ENCODE data around the gene UMPS. TPM values are rescaled to one million over a fixed set of nuclear protein-coding genes. Genes with fewer than 3 reads are reported as not detected.

Gene UMPS
- 46.0 TPM for total RNA-seq (2021; ENCODE audit: unreplicated experiment)
- polyA plus RNA-seq (2012; ENCODE audit: insufficient read length) = 70.0 TPM
- Bru-seq, nascent RNA = percentile 90 among the genes with signal in this experiment
- BruChase-seq, experiment 1, labeled RNA remaining after a 2-hour chase = percentile 92 among the genes with signal in this experiment
- percentile 87 among the genes with signal in this experiment for BruChase-seq, experiment 2, labeled RNA remaining after a 6-hour chase
- long read RNA-seq, full-length matches to known transcripts = 85 of 98 reads
- long read RNA-seq, partial matches to known transcripts = 7 of 98 reads
- long read RNA-seq, other reads (novel, unspliced or antisense) = 6 of 98 reads

DNA sequence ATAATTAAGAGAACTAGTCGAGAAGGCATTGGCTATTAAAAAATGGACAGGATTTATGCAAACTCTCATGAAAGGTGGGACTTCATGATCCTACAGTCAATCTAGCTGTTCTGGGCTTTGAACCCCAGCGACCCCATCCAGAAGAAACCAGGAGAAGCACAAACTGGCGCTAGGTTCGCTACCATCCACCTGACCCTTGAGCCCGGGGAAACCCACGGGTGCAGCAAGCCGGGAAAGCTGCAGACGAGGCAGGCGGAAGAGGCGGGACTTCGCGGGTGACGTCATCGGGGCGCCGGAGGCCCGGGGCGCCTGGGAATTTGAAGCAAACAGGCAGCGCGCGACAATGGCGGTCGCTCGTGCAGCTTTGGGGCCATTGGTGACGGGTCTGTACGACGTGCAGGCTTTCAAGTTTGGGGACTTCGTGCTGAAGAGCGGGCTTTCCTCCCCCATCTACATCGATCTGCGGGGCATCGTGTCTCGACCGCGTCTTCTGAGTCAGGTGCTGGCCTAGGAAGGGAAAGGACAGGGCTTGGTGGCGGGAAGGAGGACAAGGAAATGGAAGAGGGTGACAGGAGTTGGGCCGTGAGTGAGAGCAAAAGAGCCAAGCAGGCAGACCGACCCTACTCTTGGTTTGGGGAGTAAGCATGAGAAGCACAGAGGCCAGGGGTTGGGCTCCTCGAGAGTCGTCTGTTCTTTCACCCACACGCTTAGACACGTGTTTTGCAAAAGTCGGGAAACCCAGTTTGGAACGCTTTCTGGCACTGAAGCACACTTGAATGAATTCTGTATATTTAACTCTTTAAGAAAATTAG is at the start of gene UMPS:
Gene UMPS, plus strand, starts transcription at position 324 of the 812 bp plus-strand sequence. Its CDS starts 20 bp downstream, at position 344.
- TF ChIP-seq, protein P1, sequence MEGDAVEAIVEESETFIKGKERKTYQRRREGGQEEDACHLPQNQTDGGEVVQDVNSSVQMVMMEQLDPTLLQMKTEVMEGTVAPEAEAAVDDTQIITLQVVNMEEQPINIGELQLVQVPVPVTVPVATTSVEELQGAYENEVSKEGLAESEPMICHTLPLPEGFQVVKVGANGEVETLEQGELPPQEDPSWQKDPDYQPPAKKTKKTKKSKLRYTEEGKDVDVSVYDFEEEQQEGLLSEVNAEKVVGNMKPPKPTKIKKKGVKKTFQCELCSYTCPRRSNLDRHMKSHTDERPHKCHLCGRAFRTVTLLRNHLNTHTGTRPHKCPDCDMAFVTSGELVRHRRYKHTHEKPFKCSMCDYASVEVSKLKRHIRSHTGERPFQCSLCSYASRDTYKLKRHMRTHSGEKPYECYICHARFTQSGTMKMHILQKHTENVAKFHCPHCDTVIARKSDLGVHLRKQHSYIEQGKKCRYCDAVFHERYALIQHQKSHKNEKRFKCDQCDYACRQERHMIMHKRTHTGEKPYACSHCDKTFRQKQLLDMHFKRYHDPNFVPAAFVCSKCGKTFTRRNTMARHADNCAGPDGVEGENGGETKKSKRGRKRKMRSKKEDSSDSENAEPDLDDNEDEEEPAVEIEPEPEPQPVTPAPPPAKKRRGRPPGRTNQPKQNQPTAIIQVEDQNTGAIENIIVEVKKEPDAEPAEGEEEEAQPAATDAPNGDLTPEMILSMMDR (IDR thresholded peaks at IDR 0.05) = no peak
- TF ChIP-seq POLR2AphosphoS5 (IDR thresholded peaks at IDR 0.05; ENCODE audit: low read depth, low read length) (peak; percentile 98), SIN3A (IDR thresholded peaks at IDR 0.05; ENCODE audit: borderline replicate concordance, insufficient read depth, low read depth, low read length) (peak; percentile 86; the same call in 1 of the 2 replicates), TCF7L2 (IDR thresholded peaks at IDR 0.05; ENCODE audit: low read depth, low read length) (peak; percentile 64; the same call in 1 of the 2 replicates)
- TF ChIP-seq, protein P2, sequence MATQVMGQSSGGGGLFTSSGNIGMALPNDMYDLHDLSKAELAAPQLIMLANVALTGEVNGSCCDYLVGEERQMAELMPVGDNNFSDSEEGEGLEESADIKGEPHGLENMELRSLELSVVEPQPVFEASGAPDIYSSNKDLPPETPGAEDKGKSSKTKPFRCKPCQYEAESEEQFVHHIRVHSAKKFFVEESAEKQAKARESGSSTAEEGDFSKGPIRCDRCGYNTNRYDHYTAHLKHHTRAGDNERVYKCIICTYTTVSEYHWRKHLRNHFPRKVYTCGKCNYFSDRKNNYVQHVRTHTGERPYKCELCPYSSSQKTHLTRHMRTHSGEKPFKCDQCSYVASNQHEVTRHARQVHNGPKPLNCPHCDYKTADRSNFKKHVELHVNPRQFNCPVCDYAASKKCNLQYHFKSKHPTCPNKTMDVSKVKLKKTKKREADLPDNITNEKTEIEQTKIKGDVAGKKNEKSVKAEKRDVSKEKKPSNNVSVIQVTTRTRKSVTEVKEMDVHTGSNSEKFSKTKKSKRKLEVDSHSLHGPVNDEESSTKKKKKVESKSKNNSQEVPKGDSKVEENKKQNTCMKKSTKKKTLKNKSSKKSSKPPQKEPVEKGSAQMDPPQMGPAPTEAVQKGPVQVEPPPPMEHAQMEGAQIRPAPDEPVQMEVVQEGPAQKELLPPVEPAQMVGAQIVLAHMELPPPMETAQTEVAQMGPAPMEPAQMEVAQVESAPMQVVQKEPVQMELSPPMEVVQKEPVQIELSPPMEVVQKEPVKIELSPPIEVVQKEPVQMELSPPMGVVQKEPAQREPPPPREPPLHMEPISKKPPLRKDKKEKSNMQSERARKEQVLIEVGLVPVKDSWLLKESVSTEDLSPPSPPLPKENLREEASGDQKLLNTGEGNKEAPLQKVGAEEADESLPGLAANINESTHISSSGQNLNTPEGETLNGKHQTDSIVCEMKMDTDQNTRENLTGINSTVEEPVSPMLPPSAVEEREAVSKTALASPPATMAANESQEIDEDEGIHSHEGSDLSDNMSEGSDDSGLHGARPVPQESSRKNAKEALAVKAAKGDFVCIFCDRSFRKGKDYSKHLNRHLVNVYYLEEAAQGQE (IDR thresholded peaks at IDR 0.05; ENCODE audit: insufficient read depth in 1 of 2, low read depth in 2 of 2, low read length in 1 of 2) = no peak
- DNase-seq (ENCODE audit: low read depth, low spot score) (peak; percentile 33), ATAC-seq (peak; percentile 99)
- TSS peak; percentile 73 for BruUV-seq (replicated peaks)
- Histone ChIP-seq H3K27me3 (ENCODE audit: control insufficient read depth, insufficient read depth, low read length) (peaks cover 5% of the 10 kb centered on the region; the same call in 1 of the 2 replicates), H3K4me1 (ENCODE audit: control insufficient read depth, insufficient read depth, low read length) (peaks cover 9% of the 10 kb centered on the region; the same call in 1 of the 2 replicates), H3K27ac (ENCODE audit: low read length) (peak within 1 kb of the TSS; percentile 86), H3K4me3 (ENCODE audit: low read depth in 2 of 2, low read length in 2 of 2) (peak within 1 kb of the TSS; percentile 71 to 87), H3K36me3 (ENCODE audit: control insufficient read depth, insufficient read depth, low read length) (peaks cover 3% of the 10 kb centered on the region), H3K9me3 (ENCODE audit: control insufficient read depth, insufficient read depth, low read depth, low read length) (no peaks in the 10 kb centered on the region)
- ChIA-PET CTCF (no interaction called here), POLR2A (interaction anchor here (0.6 kb wide), 1 partner anchor 161 kb away, joined by 3 read pairs; no protein-coding TSS in a partner anchor)
- intact Hi-C loops (cut with micrococcal nuclease; ENCODE audit: unreplicated experiment) = no loop called here
- in situ Hi-C loops (cut with HindIII; ENCODE audit: low pct_unique_long_range_greater_than_20kb, low sequenced_read_pairs) = no loop called here

DNA sequence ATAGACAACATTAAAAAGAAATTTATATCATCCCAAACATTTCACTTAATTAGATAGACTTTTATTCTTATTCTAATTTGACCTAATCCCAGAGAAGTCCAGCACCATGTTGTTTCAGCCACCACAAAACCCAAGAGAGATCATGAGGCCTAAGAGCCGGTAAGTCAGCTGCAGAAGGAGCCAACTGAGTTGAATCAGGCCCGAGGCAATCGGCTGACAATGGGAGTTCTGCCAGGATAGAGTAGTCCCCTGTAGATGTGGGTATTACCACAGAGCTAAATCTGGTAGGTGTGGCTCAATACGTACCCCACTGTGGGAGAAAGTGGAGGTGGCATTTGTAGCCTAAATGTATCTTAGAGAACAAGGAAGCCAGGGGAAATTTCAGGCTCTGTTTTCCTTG is 49.7 kb upstream of the UMPS start:
- no peaks in the 10 kb centered on the region for H3K4me1 ChIP-seq (ENCODE audit: control insufficient read depth, insufficient read depth, low read length)

More for the DNA sequence above, 49.7 kb upstream of the UMPS start:
- no peak overlapping the region for H3K4me3 ChIP-seq (ENCODE audit: low read depth in 2 of 2, low read length in 2 of 2)
- TF ChIP-seq TCF7L2 (IDR thresholded peaks at IDR 0.05; ENCODE audit: low read depth, low read length) = no peak
- TF ChIP-seq SIN3A (IDR thresholded peaks at IDR 0.05; ENCODE audit: borderline replicate concordance, insufficient read depth, low read depth, low read length) = no peak
- TF ChIP-seq, protein P2 (IDR thresholded peaks at IDR 0.05; ENCODE audit: insufficient read depth in 1 of 2, low read depth in 2 of 2, low read length in 1 of 2) = no peak
- TF ChIP-seq, protein P1 (IDR thresholded peaks at IDR 0.05) = no peak
- no peak for TF ChIP-seq POLR2AphosphoS5 (IDR thresholded peaks at IDR 0.05; ENCODE audit: low read depth, low read length)
- intact Hi-C loops (cut with micrococcal nuclease; ENCODE audit: unreplicated experiment) (no loop called here), in situ Hi-C loops (cut with HindIII; ENCODE audit: low pct_unique_long_range_greater_than_20kb, low sequenced_read_pairs) (no loop called here)
- DNase-seq (ENCODE audit: low read depth, low spot score) (no peak), ATAC-seq (no peak)
- ChIA-PET POLR2A (no interaction called here), CTCF (no interaction called here)
- BruUV-seq (replicated peaks) = no TSS peak
- no peak overlapping the region for H3K27ac ChIP-seq (ENCODE audit: low read length)
- no peaks in the 10 kb centered on the region for H3K9me3 ChIP-seq (ENCODE audit: control insufficient read depth, insufficient read depth, low read depth, low read length)
- H3K27me3 ChIP-seq (ENCODE audit: control insufficient read depth, insufficient read depth, low read length) = peaks cover 6% of the 10 kb centered on the region; the same call in 1 of the 2 replicates
- no peaks in the 10 kb centered on the region for H3K36me3 ChIP-seq (ENCODE audit: control insufficient read depth, insufficient read depth, low read length)
